ENCODE results near the gene GPC6. TPM values are rescaled to one million over a fixed set of nuclear protein-coding genes. Genes with fewer than 3 reads are reported as not detected.

The GPC6 gene
- polyA plus RNA-seq, 4 donors, result 0.22 to 45.0 (median 1.4) TPM

- Histone ChIP-seq H3K4me1 (ENCODE audit: control insufficient read depth in 3 of 3, insufficient read depth in 2 of 3, low read depth in 1 of 3, low read length in 2 of 3) (peaks cover 0 to 5% (median 0%) of the 10 kb centered on the region in 3 donors), H3K4me3 (ENCODE audit: low read depth in 1 of 3, low read length in 3 of 3) (no peak overlapping the region), H3K36me3 (ENCODE audit: control insufficient read depth in 3 of 3, insufficient read depth in 2 of 3, low read depth in 1 of 3, low read length in 3 of 3) (no peaks in the 10 kb centered on the region), H3K9me3 (ENCODE audit: control insufficient read depth in 2 of 2, insufficient read depth in 1 of 2, low read depth in 1 of 2, low read length in 1 of 2) (no peaks in the 10 kb centered on the region), H3K27me3 (ENCODE audit: control insufficient read depth in 3 of 3, insufficient read depth in 3 of 3, low read length in 3 of 3) (no peaks in the 10 kb centered on the region), H3K27ac (ENCODE audit: low read depth in 1 of 3, low read length in 2 of 3) (no peak overlapping the region)
- DNase-seq (no peak), FAIRE-seq (no peak)
- WGBS, 3 donors, result 74 to 77% (median 75%) methylated on average over 4 of the region's 4 CpGs
Observed at GRCh38 chr13:93775027-93775426, 548.4 kb downstream of the GPC6 start.

GRCh38 chr13:93775507-93776108 lies 549.0 kb downstream of the GPC6 start:
- Histone ChIP-seq H3K4me3 (ENCODE audit: low read depth in 1 of 3, low read length in 3 of 3) (no peak overlapping the region), H3K36me3 (ENCODE audit: control insufficient read depth in 3 of 3, insufficient read depth in 2 of 3, low read depth in 1 of 3, low read length in 3 of 3) (no peaks in the 10 kb centered on the region), H3K4me1 (ENCODE audit: control insufficient read depth in 3 of 3, insufficient read depth in 2 of 3, low read depth in 1 of 3, low read length in 2 of 3) (peaks cover 0 to under 1% (median 0%) of the 10 kb centered on the region in 3 donors), H3K27me3 (ENCODE audit: control insufficient read depth in 3 of 3, insufficient read depth in 3 of 3, low read length in 3 of 3) (no peaks in the 10 kb centered on the region), H3K9me3 (ENCODE audit: control insufficient read depth in 2 of 2, insufficient read depth in 1 of 2, low read depth in 1 of 2, low read length in 1 of 2) (no peaks in the 10 kb centered on the region), H3K27ac (ENCODE audit: low read depth in 1 of 3, low read length in 2 of 3) (no peak overlapping the region)
- 58 to 69% (median 68%) methylated on average over 8 of the region's 8 CpGs for WGBS, 3 donors
- DNase-seq (no peak), FAIRE-seq (no peak)

- FAIRE-seq (no peak), DNase-seq (no peak)
- WGBS, 3 donors, result 82 to 90% (median 86%) methylated on average over 5 of the region's 5 CpGs
- Histone ChIP-seq H3K27ac (ENCODE audit: low read depth in 1 of 3, low read length in 2 of 3) (no peak overlapping the region), H3K4me3 (ENCODE audit: low read depth in 1 of 3, low read length in 3 of 3) (no peak overlapping the region), H3K36me3 (ENCODE audit: control insufficient read depth in 3 of 3, insufficient read depth in 2 of 3, low read depth in 1 of 3, low read length in 3 of 3) (no peaks in the 10 kb centered on the region), H3K9me3 (ENCODE audit: control insufficient read depth in 2 of 2, insufficient read depth in 1 of 2, low read depth in 1 of 2, low read length in 1 of 2) (no peaks in the 10 kb centered on the region), H3K4me1 (ENCODE audit: control insufficient read depth in 3 of 3, insufficient read depth in 2 of 3, low read depth in 1 of 3, low read length in 2 of 3) (no peaks in the 10 kb centered on the region), H3K27me3 (ENCODE audit: control insufficient read depth in 3 of 3, insufficient read depth in 3 of 3, low read length in 3 of 3) (no peaks in the 10 kb centered on the region)
Observed at GRCh38 chr13:93776936-93777335, 550.3 kb downstream of the GPC6 start.

- H3K4me1 ChIP-seq (ENCODE audit: control insufficient read depth in 3 of 3, insufficient read depth in 2 of 3, low read depth in 1 of 3, low read length in 2 of 3), result no peaks in the 10 kb centered on the region
- H3K9me3 ChIP-seq (ENCODE audit: control insufficient read depth in 2 of 2, insufficient read depth in 1 of 2, low read depth in 1 of 2, low read length in 1 of 2), result no peaks in the 10 kb centered on the region
- DNase-seq (no peak), FAIRE-seq (no peak)
- 84 to 89% (median 88%) methylated on average over 2 of the region's 2 CpGs for WGBS, 3 donors
- H3K36me3 ChIP-seq (ENCODE audit: control insufficient read depth in 3 of 3, insufficient read depth in 2 of 3, low read depth in 1 of 3, low read length in 3 of 3), result no peaks in the 10 kb centered on the region
- no peak overlapping the region for H3K4me3 ChIP-seq (ENCODE audit: low read depth in 1 of 3, low read length in 3 of 3)
- H3K27ac ChIP-seq (ENCODE audit: low read depth in 1 of 3, low read length in 2 of 3), result no peak overlapping the region
- H3K27me3 ChIP-seq (ENCODE audit: control insufficient read depth in 3 of 3, insufficient read depth in 3 of 3, low read length in 3 of 3), result no peaks in the 10 kb centered on the region
Observed at GRCh38 chr13:93777504-93777903, 550.9 kb downstream of the GPC6 start.

- H3K27me3 ChIP-seq (ENCODE audit: control insufficient read depth in 3 of 3, insufficient read depth in 3 of 3, low read length in 3 of 3), result no peaks in the 10 kb centered on the region
- 76 to 86% (median 79%) methylated on average over 1 of the region's 1 CpG for WGBS, 3 donors
- H3K36me3 ChIP-seq (ENCODE audit: control insufficient read depth in 3 of 3, insufficient read depth in 2 of 3, low read depth in 1 of 3, low read length in 3 of 3), result no peaks in the 10 kb centered on the region
- H3K27ac ChIP-seq (ENCODE audit: low read depth in 1 of 3, low read length in 2 of 3), result no peak overlapping the region
- FAIRE-seq (no peak), DNase-seq (no peak)
- no peaks in the 10 kb centered on the region for H3K4me1 ChIP-seq (ENCODE audit: control insufficient read depth in 3 of 3, insufficient read depth in 2 of 3, low read depth in 1 of 3, low read length in 2 of 3)
- H3K4me3 ChIP-seq (ENCODE audit: low read depth in 1 of 3, low read length in 3 of 3), result no peak overlapping the region
- H3K9me3 ChIP-seq (ENCODE audit: control insufficient read depth in 2 of 2, insufficient read depth in 1 of 2, low read depth in 1 of 2, low read length in 1 of 2), result no peaks in the 10 kb centered on the region
Observed at GRCh38 chr13:93778548-93778947, 551.9 kb downstream of the GPC6 start.

- no peak overlapping the region for H3K4me3 ChIP-seq (ENCODE audit: low read depth in 1 of 3, low read length in 3 of 3)
- 60 to 79% (median 64%) methylated on average over 1 of the region's 1 CpG for WGBS, 3 donors
- no peaks in the 10 kb centered on the region for H3K36me3 ChIP-seq (ENCODE audit: control insufficient read depth in 3 of 3, insufficient read depth in 2 of 3, low read depth in 1 of 3, low read length in 3 of 3)
- no peaks in the 10 kb centered on the region for H3K9me3 ChIP-seq (ENCODE audit: control insufficient read depth in 2 of 2, insufficient read depth in 1 of 2, low read depth in 1 of 2, low read length in 1 of 2)
- H3K27me3 ChIP-seq (ENCODE audit: control insufficient read depth in 3 of 3, insufficient read depth in 3 of 3, low read length in 3 of 3), result no peaks in the 10 kb centered on the region
- FAIRE-seq (no peak), DNase-seq (no peak)
- no peak overlapping the region for H3K27ac ChIP-seq (ENCODE audit: low read depth in 1 of 3, low read length in 2 of 3)
- no peaks in the 10 kb centered on the region for H3K4me1 ChIP-seq (ENCODE audit: control insufficient read depth in 3 of 3, insufficient read depth in 2 of 3, low read depth in 1 of 3, low read length in 2 of 3)
Observed at GRCh38 chr13:93784191-93784590, 557.6 kb downstream of the GPC6 start.

- FAIRE-seq (no peak), DNase-seq (no peak)
- Histone ChIP-seq H3K4me1 (ENCODE audit: control insufficient read depth in 3 of 3, insufficient read depth in 2 of 3, low read depth in 1 of 3, low read length in 2 of 3) (no peaks in the 10 kb centered on the region), H3K27ac (ENCODE audit: low read depth in 1 of 3, low read length in 2 of 3) (no peak overlapping the region), H3K4me3 (ENCODE audit: low read depth in 1 of 3, low read length in 3 of 3) (no peak overlapping the region), H3K9me3 (ENCODE audit: control insufficient read depth in 2 of 2, insufficient read depth in 1 of 2, low read depth in 1 of 2, low read length in 1 of 2) (no peaks in the 10 kb centered on the region), H3K36me3 (ENCODE audit: control insufficient read depth in 3 of 3, insufficient read depth in 2 of 3, low read depth in 1 of 3, low read length in 3 of 3) (no peaks in the 10 kb centered on the region), H3K27me3 (ENCODE audit: control insufficient read depth in 3 of 3, insufficient read depth in 3 of 3, low read length in 3 of 3) (no peaks in the 10 kb centered on the region)
- 77 to 79% (median 78%) methylated on average over 4 of the region's 4 CpGs for WGBS, 3 donors
Observed at GRCh38 chr13:93786846-93787489, 560.4 kb downstream of the GPC6 start.

GRCh38 chr13:93788456-93788855 lies 561.8 kb downstream of the GPC6 start:
- DNase-seq (no peak), FAIRE-seq (no peak)
- WGBS, 3 donors, result 64 to 82% (median 74%) methylated on average over 2 of the region's 2 CpGs
- H3K27ac ChIP-seq (ENCODE audit: low read depth in 1 of 3, low read length in 2 of 3), result no peak overlapping the region
- no peak overlapping the region for H3K4me3 ChIP-seq (ENCODE audit: low read depth in 1 of 3, low read length in 3 of 3)
- no peaks in the 10 kb centered on the region for H3K36me3 ChIP-seq (ENCODE audit: control insufficient read depth in 3 of 3, insufficient read depth in 2 of 3, low read depth in 1 of 3, low read length in 3 of 3)
- H3K9me3 ChIP-seq (ENCODE audit: control insufficient read depth in 2 of 2, insufficient read depth in 1 of 2, low read depth in 1 of 2, low read length in 1 of 2), result no peaks in the 10 kb centered on the region
- no peaks in the 10 kb centered on the region for H3K27me3 ChIP-seq (ENCODE audit: control insufficient read depth in 3 of 3, insufficient read depth in 3 of 3, low read length in 3 of 3)
- no peaks in the 10 kb centered on the region for H3K4me1 ChIP-seq (ENCODE audit: control insufficient read depth in 3 of 3, insufficient read depth in 2 of 3, low read depth in 1 of 3, low read length in 2 of 3)

- Histone ChIP-seq H3K27me3 (ENCODE audit: control insufficient read depth in 3 of 3, insufficient read depth in 3 of 3, low read length in 3 of 3) (no peaks in the 10 kb centered on the region), H3K4me1 (ENCODE audit: control insufficient read depth in 3 of 3, insufficient read depth in 2 of 3, low read depth in 1 of 3, low read length in 2 of 3) (no peaks in the 10 kb centered on the region), H3K36me3 (ENCODE audit: control insufficient read depth in 3 of 3, insufficient read depth in 2 of 3, low read depth in 1 of 3, low read length in 3 of 3) (no peaks in the 10 kb centered on the region), H3K4me3 (ENCODE audit: low read depth in 1 of 3, low read length in 3 of 3) (no peak overlapping the region), H3K27ac (ENCODE audit: low read depth in 1 of 3, low read length in 2 of 3) (no peak overlapping the region), H3K9me3 (ENCODE audit: control insufficient read depth in 2 of 2, insufficient read depth in 1 of 2, low read depth in 1 of 2, low read length in 1 of 2) (no peaks in the 10 kb centered on the region)
- FAIRE-seq (no peak), DNase-seq (no peak)
- WGBS, 3 donors, result 53 to 76% (median 56%) methylated on average over 2 of the region's 2 CpGs
Observed at GRCh38 chr13:93789058-93789457, 562.5 kb downstream of the GPC6 start.

All from small intestine (tissue), 7 donors.